GM12873 (cell line): ENCODE results near the gene GRK6.

Experiments
- CTCF ChIP-seq: IDR thresholded peaks from 2 replicates; pipeline ENCODE4 v1.5.1; 2012; ENCODE audit warnings: low read depth, mild to moderate bottlenecking, moderate library complexity, low read length, control low read depth; ENCODE audit not compliant: insufficient read depth; ENCODE audit errors: missing control alignments

The GRK6 gene

GRCh38 chr5:177474846-177475562, 48.5 kb downstream of the GRK6 start:
- no peak for TF ChIP-seq CTCF

- TF ChIP-seq CTCF: no peak
Observed at GRCh38 chr5:177475563-177476427, 49.3 kb downstream of the GRK6 start.

GRCh38 chr5:177476531-177477233, 50.2 kb downstream of the GRK6 start:
- TF ChIP-seq CTCF: no peak

GRCh38 chr5:177477701-177478477, 51.4 kb downstream of the GRK6 start:
- TF ChIP-seq CTCF: no peak

GRCh38 chr5:177478711-177479646, 52.5 kb downstream of the GRK6 start:
- no peak for TF ChIP-seq CTCF

GRCh38 chr5:177479774-177480173, 53.3 kb downstream of the GRK6 start:
- no peak for TF ChIP-seq CTCF
